HCT116 (cell line): Measurements from ENCODE around the gene DBNL. TPM values are rescaled to one million over a fixed set of nuclear protein-coding genes. Genes with fewer than 3 reads are reported as not detected.

Source experiments
- ATAC-seq: fragments of 200-7000 bp; cut with Tn5 transposase; 2 replicates; pipeline ENCODE4 v1.9.1; 2020; ENCODE audit warnings: mild to moderate bottlenecking, moderate library complexity
- BruUV-seq: library from RNA; stranded (reverse); fragments of 400-500 nt; replicated peaks from 2 replicates; lab custom pipeline; 2021; lab: Mats Ljungman, UMichigan
- CTCF ChIA-PET: fragments of 300-600 bp; sonication (Branson Sonifier 250); formaldehyde crosslinking; loops from one replicate; lab custom pipeline; 2021; ENCODE audit warnings: antibody characterized with exemption; lab: Charles Lee
- POLR2A ChIA-PET: fragments of 300-600, 350-600 bp; sonication (Branson Sonifier 250); formaldehyde crosslinking; loops from one replicate; lab custom pipeline; 2021; ENCODE audit warnings: antibody characterized with exemption; lab: Charles Lee
- RAD21 ChIA-PET, 2 experiments: fragments of 300-600 bp; sonication (Branson Sonifier 250); formaldehyde crosslinking; loops; one replicate each; lab custom pipeline; 2023; ENCODE audit warnings: low total read pairs in 2 of 2; ENCODE audit not compliant: uncharacterized antibody in 2 of 2, unreplicated experiment in 2 of 2, low non-redundant PET in 1 of 2; lab: Charles Lee
- DNase-seq: peaks from one replicate; pipeline ENCODE4 v3.0.0-alpha.2; 2010; ENCODE audit warnings: low read depth, low spot score
- H2AFZ ChIP-seq: fragments of 200-600 bp; shearing (Covaris generic), sonication (generic); 2 replicates; pipeline ENCODE4 v1.6.1; 2017; ENCODE audit warnings: low read depth, mixed run types, mixed read lengths, antibody characterized with exemption, low read length; ENCODE audit not compliant: poor library complexity, severe bottlenecking
- H3K27ac ChIP-seq: 2 replicates; pipeline ENCODE4 v1.5.1; 2012; ENCODE audit warnings: low read depth, low read length
- H3K27me3 ChIP-seq: fragments of 200-600 bp; sonication (generic); 2 replicates; pipeline ENCODE4 v1.6.1; 2016; ENCODE audit warnings: mixed run types, low read length, mixed read lengths; ENCODE audit not compliant: insufficient read depth
- H3K36me3 ChIP-seq, 2 experiments: fragments of 200-500 bp in 1 of 2; fragments of 200-600 bp in 1 of 2; sonication (Bioruptor generic) in 1 of 2; sonication (generic) in 1 of 2; 2 replicates each; pipeline versions ENCODE4 v1.5.1 to v1.6.1; 2014 to 2016; ENCODE audit warnings: low read length in 2 of 2, inconsistent platforms in 1 of 2, mixed read lengths in 1 of 2, mixed run types in 1 of 2; ENCODE audit not compliant: insufficient read depth in 2 of 2, control insufficient read depth in 1 of 2
- H3K4me1 ChIP-seq, 2 experiments: fragments of 200-600 bp in 1 of 2; sonication (generic) in 1 of 2; 2 replicates each; pipeline versions ENCODE4 v1.5.1 to v1.6.1; 2012 to 2017; ENCODE audit warnings: low read length in 2 of 2, inconsistent platforms in 1 of 2, mild to moderate bottlenecking in 1 of 2, mixed read lengths in 1 of 2, mixed run types in 1 of 2, moderate library complexity in 1 of 2; ENCODE audit not compliant: insufficient read depth in 2 of 2, control insufficient read depth in 1 of 2
- H3K4me2 ChIP-seq: fragments of 200-600 bp; sonication (generic); 2 replicates; pipeline ENCODE4 v1.6.1; 2017; ENCODE audit warnings: mixed run types, low read length, mixed read lengths
- H3K4me3 ChIP-seq, 2 experiments: fragments of 200-600 bp in 1 of 2; sonication (generic) in 1 of 2; replicated peaks in 1 of 2; 2 replicates each; pipeline ENCODE4 v1.5.1; 2011 to 2016; ENCODE audit warnings: low read length in 2 of 2, control low read depth in 1 of 2, low read depth in 1 of 2, mild to moderate bottlenecking in 1 of 2, mixed read lengths in 1 of 2, mixed run types in 1 of 2
- H3K79me2 ChIP-seq: fragments of 200-600 bp; sonication (generic); 2 replicates; pipeline ENCODE4 v1.6.1; 2017; ENCODE audit warnings: mild to moderate bottlenecking, mixed run types, low read length, moderate library complexity, mixed read lengths; ENCODE audit not compliant: insufficient read depth
- H3K9ac ChIP-seq: fragments of 200-600 bp; sonication (generic); 2 replicates; pipeline ENCODE4 v1.6.1; 2016; ENCODE audit warnings: low read length, mixed read lengths
- H3K9me2 ChIP-seq: fragments of 200-600 bp; sonication (generic), shearing (Covaris generic); 2 replicates; pipeline ENCODE4 v1.6.1; 2017; ENCODE audit warnings: mixed run types, mild to moderate bottlenecking, moderate library complexity; ENCODE audit not compliant: insufficient read depth
- H3K9me3 ChIP-seq, 2 experiments: fragments of 200-500 bp in 1 of 2; fragments of 200-600 bp in 1 of 2; sonication (Bioruptor generic) in 1 of 2; sonication (generic) in 1 of 2; 2 replicates each; pipeline ENCODE4 v1.6.1; 2014 to 2017; ENCODE audit warnings: low read length in 2 of 2, mixed read lengths in 2 of 2, inconsistent platforms in 1 of 2, low read depth in 1 of 2, mild to moderate bottlenecking in 1 of 2, mixed run types in 1 of 2, moderate library complexity in 1 of 2; ENCODE audit not compliant: control insufficient read depth in 1 of 2, insufficient read depth in 1 of 2
- H4K20me1 ChIP-seq: fragments of 200-600 bp; sonication (generic), shearing (Covaris generic); 2 replicates; pipeline ENCODE4 v1.6.1; 2017; ENCODE audit warnings: mixed run types, mild to moderate bottlenecking, moderate library complexity; ENCODE audit not compliant: insufficient read depth
- CEBPB ChIP-seq: IDR thresholded peaks from 2 replicates; pipeline ENCODE4 v1.6.1; 2012; ENCODE audit warnings: low read depth
- ELF1 ChIP-seq: IDR thresholded peaks from 2 replicates; pipeline ENCODE4 v1.6.1; 2012; ENCODE audit warnings: low read depth, borderline replicate concordance
- EZH2phosphoT487 ChIP-seq: fragments of 200-600 bp; IDR thresholded peaks from 2 replicates; pipeline ENCODE4 v1.6.1; 2018; ENCODE audit warnings: antibody characterized with exemption, borderline replicate concordance
- FOSL1 ChIP-seq: IDR thresholded peaks from 2 replicates; pipeline ENCODE4 v1.6.1; 2012; ENCODE audit warnings: low read depth
- JUND ChIP-seq: IDR thresholded peaks from 2 replicates; pipeline ENCODE4 v1.6.1; 2012
- POLR2A ChIP-seq: IDR thresholded peaks from 2 replicates; pipeline ENCODE4 v1.7.0; 2011; ENCODE audit warnings: borderline replicate concordance; ENCODE audit not compliant: insufficient read depth, insufficient read length; ENCODE audit errors: extremely low read depth
- POLR2AphosphoS5 ChIP-seq: IDR thresholded peaks from 2 replicates; pipeline ENCODE4 v1.6.1; 2011; ENCODE audit warnings: mild to moderate bottlenecking, low read depth, low read length, moderate library complexity
- RAD21 ChIP-seq: IDR thresholded peaks from 2 replicates; pipeline ENCODE4 v1.6.1; 2012; ENCODE audit warnings: low read depth, mild to moderate bottlenecking
- SP1 ChIP-seq: IDR thresholded peaks from 2 replicates; pipeline ENCODE4 v1.6.1; 2012; ENCODE audit warnings: low read depth
- SRF ChIP-seq: IDR thresholded peaks from 2 replicates; pipeline ENCODE4 v1.6.1; 2012; ENCODE audit warnings: low read depth
- ZFX ChIP-seq: fragments of 450-650 bp; IDR thresholded peaks from 2 replicates; pipeline ENCODE4 v1.6.1; 2017
- ZNF274 ChIP-seq: fragments of 200-500 bp; sonication (Bioruptor generic); IDR thresholded peaks from 2 replicates; pipeline ENCODE4 v1.6.1; 2014; ENCODE audit warnings: mild to moderate bottlenecking, low read depth, low read length, inconsistent platforms
- intact Hi-C: fragments of 100-400 bp; cut with micrococcal nuclease; formaldehyde crosslinking; loops from 2 replicates; pipeline ENCODE4 v1.10.0; 2022
- total RNA-seq: library from RNA; stranded (reverse); gene quantifications from one replicate; pipeline ENCODE4 v1.2.1, GENCODE V29; 2021; ENCODE audit not compliant: unreplicated experiment
- TF ChIP-seq, protein P1 (sequence below): IDR thresholded peaks from 2 replicates; pipeline ENCODE4 v1.6.1; 2011; ENCODE audit warnings: mild to moderate bottlenecking, low read length, moderate library complexity; ENCODE audit not compliant: insufficient replicate concordance; ENCODE audit errors: extremely low read depth
- TF ChIP-seq, protein P2 (sequence below), 3 experiments: fragments of 200-600 bp in 1 of 3; sonication (generic) in 1 of 3; IDR thresholded peaks in 2 of 3; conservative IDR thresholded peaks in 1 of 3; 2 replicates each; pipeline ENCODE4 v1.5.1; 2012 to 2017; ENCODE audit warnings: low read depth in 2 of 3, low read length in 2 of 3, antibody characterized with exemption in 1 of 3, borderline replicate concordance in 1 of 3, control low read depth in 1 of 3, mild to moderate bottlenecking in 1 of 3, mixed read lengths in 1 of 3, mixed run types in 1 of 3, moderate library complexity in 1 of 3; ENCODE audit not compliant: insufficient read depth in 1 of 3

Gene DBNL
- total RNA-seq, 1 experiment from 2014 or later: 39.4 TPM

- RAD21 ChIA-PET: no interaction called here
- CTCF ChIA-PET: no interaction called here
- ATAC-seq: no peak
- intact Hi-C loops: no loop called here
- Histone ChIP-seq H3K9ac (no peak overlapping the region), H4K20me1 (no peaks in the 10 kb centered on the region), H3K27me3 (no peaks in the 10 kb centered on the region), H3K36me3 (peaks cover 28 to 45% of the 10 kb centered on the region in 2 experiments), H3K4me2 (no peak overlapping the region), H3K9me3 (no peaks in the 10 kb centered on the region)
- BruUV-seq: no TSS peak
- no peak for TF ChIP-seq FOSL1
- TF ChIP-seq CEBPB: no peak
- TF ChIP-seq, protein P1, sequence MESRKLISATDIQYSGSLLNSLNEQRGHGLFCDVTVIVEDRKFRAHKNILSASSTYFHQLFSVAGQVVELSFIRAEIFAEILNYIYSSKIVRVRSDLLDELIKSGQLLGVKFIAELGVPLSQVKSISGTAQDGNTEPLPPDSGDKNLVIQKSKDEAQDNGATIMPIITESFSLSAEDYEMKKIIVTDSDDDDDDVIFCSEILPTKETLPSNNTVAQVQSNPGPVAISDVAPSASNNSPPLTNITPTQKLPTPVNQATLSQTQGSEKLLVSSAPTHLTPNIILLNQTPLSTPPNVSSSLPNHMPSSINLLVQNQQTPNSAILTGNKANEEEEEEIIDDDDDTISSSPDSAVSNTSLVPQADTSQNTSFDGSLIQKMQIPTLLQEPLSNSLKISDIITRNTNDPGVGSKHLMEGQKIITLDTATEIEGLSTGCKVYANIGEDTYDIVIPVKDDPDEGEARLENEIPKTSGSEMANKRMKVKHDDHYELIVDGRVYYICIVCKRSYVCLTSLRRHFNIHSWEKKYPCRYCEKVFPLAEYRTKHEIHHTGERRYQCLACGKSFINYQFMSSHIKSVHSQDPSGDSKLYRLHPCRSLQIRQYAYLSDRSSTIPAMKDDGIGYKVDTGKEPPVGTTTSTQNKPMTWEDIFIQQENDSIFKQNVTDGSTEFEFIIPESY: no peak
- no peak for TF ChIP-seq JUND
- no peak for TF ChIP-seq ELF1
- TF ChIP-seq, all 23 proteins: peak for 0
- DNase-seq: no peak
- no peak overlapping the region for H3K4me3 ChIP-seq
- no peaks in the 10 kb centered on the region for H3K9me2 ChIP-seq
- H3K79me2 ChIP-seq: no peaks in the 10 kb centered on the region
- H3K27ac ChIP-seq: no peak overlapping the region
- H2AFZ ChIP-seq: no peak overlapping the region
- POLR2A ChIA-PET: no interaction called here
- H3K4me1 ChIP-seq: no peaks in the 10 kb centered on the region
These were observed 14.3 kb downstream of the DBNL start for GRCh38 chr7:44058759-44059218.

GRCh38 chr7:44059219-44060090, 15.0 kb downstream of the DBNL start:
- H2AFZ ChIP-seq: no peak overlapping the region
- CTCF ChIA-PET: no interaction called here
- BruUV-seq: no TSS peak
- TF ChIP-seq POLR2AphosphoS5 (no peak), CEBPB (no peak), EZH2phosphoT487 (no peak), ZFX (no peak), SRF (no peak), SP1 (no peak), ZNF274 (no peak), RAD21 (no peak), POLR2A (no peak)
- TF ChIP-seq, protein P2, sequence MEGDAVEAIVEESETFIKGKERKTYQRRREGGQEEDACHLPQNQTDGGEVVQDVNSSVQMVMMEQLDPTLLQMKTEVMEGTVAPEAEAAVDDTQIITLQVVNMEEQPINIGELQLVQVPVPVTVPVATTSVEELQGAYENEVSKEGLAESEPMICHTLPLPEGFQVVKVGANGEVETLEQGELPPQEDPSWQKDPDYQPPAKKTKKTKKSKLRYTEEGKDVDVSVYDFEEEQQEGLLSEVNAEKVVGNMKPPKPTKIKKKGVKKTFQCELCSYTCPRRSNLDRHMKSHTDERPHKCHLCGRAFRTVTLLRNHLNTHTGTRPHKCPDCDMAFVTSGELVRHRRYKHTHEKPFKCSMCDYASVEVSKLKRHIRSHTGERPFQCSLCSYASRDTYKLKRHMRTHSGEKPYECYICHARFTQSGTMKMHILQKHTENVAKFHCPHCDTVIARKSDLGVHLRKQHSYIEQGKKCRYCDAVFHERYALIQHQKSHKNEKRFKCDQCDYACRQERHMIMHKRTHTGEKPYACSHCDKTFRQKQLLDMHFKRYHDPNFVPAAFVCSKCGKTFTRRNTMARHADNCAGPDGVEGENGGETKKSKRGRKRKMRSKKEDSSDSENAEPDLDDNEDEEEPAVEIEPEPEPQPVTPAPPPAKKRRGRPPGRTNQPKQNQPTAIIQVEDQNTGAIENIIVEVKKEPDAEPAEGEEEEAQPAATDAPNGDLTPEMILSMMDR (IDR thresholded peaks at IDR 0.05 in 2 of 3, conservative IDR thresholded peaks at IDR 0.05 in 1 of 3; ENCODE audit: borderline replicate concordance in 1 of 3, insufficient read depth in 1 of 3, low read depth in 2 of 3, low read length in 2 of 3): no peak

More at GRCh38 chr7:44059219-44060090, 15.0 kb downstream of the DBNL start:
- no peak overlapping the region for H3K27ac ChIP-seq
- H3K9me3 ChIP-seq: no peaks in the 10 kb centered on the region
- H3K4me3 ChIP-seq: no peak overlapping the region
- ChIA-PET POLR2A (no interaction called here), RAD21 (no interaction called here)
- intact Hi-C loops: no loop called here
- no peak overlapping the region for H3K9ac ChIP-seq
- no peak for ATAC-seq
- H3K4me1 ChIP-seq: no peaks in the 10 kb centered on the region
- no peak overlapping the region for H3K4me2 ChIP-seq
- peaks cover 28 to 45% of the 10 kb centered on the region in 2 experiments for H3K36me3 ChIP-seq
- H3K27me3 ChIP-seq: no peaks in the 10 kb centered on the region
- no peaks in the 10 kb centered on the region for H3K79me2 ChIP-seq
- no peaks in the 10 kb centered on the region for H3K9me2 ChIP-seq
- no peaks in the 10 kb centered on the region for H4K20me1 ChIP-seq
- no peak for DNase-seq
